MCF 10A (cell line): Measurements from ENCODE around the gene IL16. TPM values are rescaled to one million over a fixed set of nuclear protein-coding genes. Genes with fewer than 3 reads are reported as not detected.

ENCODE experiments used
- BruUV-seq: library from RNA; stranded (reverse); fragments of 400-500 nt; replicated peaks from 2 replicates; lab custom pipeline; 2021; lab: Mats Ljungman, UMichigan
- CTCF ChIA-PET: fragments of 300-600 bp; sonication (Branson Sonifier 250); formaldehyde crosslinking; extraction: SDS; loops from one replicate; lab custom pipeline; 2021; ENCODE audit warnings: antibody characterized with exemption, inconsistent platforms; lab: Yijun Ruan, JAX
- POLR2A ChIA-PET: fragments of 300-600, 350-650 bp; sonication (Branson Sonifier 250); formaldehyde crosslinking; extraction: SDS; loops from one replicate; lab custom pipeline; 2020; ENCODE audit warnings: antibody characterized with exemption, inconsistent platforms; lab: Yijun Ruan, JAX
- DNase-seq: peaks from one replicate; pipeline ENCODE4 v3.0.0-alpha.2; 2018; ENCODE audit not compliant: unreplicated experiment
- H3K27ac Mint-ChIP-seq: one replicate; pipeline ENCODE4 v1.8.0; 2022; ENCODE audit warnings: mild to moderate bottlenecking, low read depth, mixed read lengths; ENCODE audit not compliant: unreplicated experiment
- H3K27me3 Mint-ChIP-seq: one replicate; pipeline ENCODE4 v1.8.0; 2022; ENCODE audit warnings: mixed read lengths; ENCODE audit not compliant: insufficient read depth, unreplicated experiment
- H3K36me3 Mint-ChIP-seq: one replicate; pipeline ENCODE4 v1.8.0; 2022; ENCODE audit warnings: mild to moderate bottlenecking, moderate library complexity, mixed read lengths; ENCODE audit not compliant: insufficient read depth, unreplicated experiment
- H3K4me1 Mint-ChIP-seq: one replicate; pipeline ENCODE4 v1.8.0; 2022; ENCODE audit warnings: mixed read lengths; ENCODE audit not compliant: insufficient read depth, unreplicated experiment
- H3K4me3 Mint-ChIP-seq: one replicate; pipeline ENCODE4 v1.8.0; 2022; ENCODE audit warnings: mild to moderate bottlenecking, moderate library complexity, mixed read lengths; ENCODE audit not compliant: unreplicated experiment
- H3K9me3 Mint-ChIP-seq: one replicate; pipeline ENCODE4 v1.8.0; 2022; ENCODE audit warnings: mixed read lengths; ENCODE audit not compliant: unreplicated experiment
- CTCF ChIP-seq: fragments of 200-600 bp; IDR thresholded peaks from one replicate; pipeline ENCODE4 v1.8.0; 2022; ENCODE audit warnings: antibody characterized with exemption, mild to moderate bottlenecking; ENCODE audit not compliant: unreplicated experiment
- intact Hi-C: fragments of 100-400 bp; cut with micrococcal nuclease; formaldehyde crosslinking; loops from 2 replicates; pipeline ENCODE4 v1.14.1; 2022
- total RNA-seq: library from RNA; stranded (reverse); gene quantifications from 2 replicates; pipeline ENCODE4 v1.2.3, GENCODE V29; 2022

The IL16 gene
- total RNA-seq, 1 experiment from 2014 or later, result 0.72 TPM

GRCh38 chr15:81178365-81178764 lies 18.3 kb upstream of the IL16 start:
- no peak for DNase-seq
- no peak overlapping the region for H3K27ac Mint-ChIP-seq
- CTCF ChIA-PET, result interaction anchor here (0.6 to 1.4 kb wide), 5 partner anchors 11 to 222 kb away, joined by 3 to 4 read pairs (median 3); no protein-coding TSS in a partner anchor
- H3K4me3 Mint-ChIP-seq, result no peak overlapping the region
- H3K36me3 Mint-ChIP-seq, result no peaks in the 10 kb centered on the region
- H3K27me3 Mint-ChIP-seq, result no peaks in the 10 kb centered on the region
- TF ChIP-seq CTCF, result no peak
- POLR2A ChIA-PET, result no interaction called here
- H3K9me3 Mint-ChIP-seq, result no peaks in the 10 kb centered on the region
- H3K4me1 Mint-ChIP-seq, result no peaks in the 10 kb centered on the region
- BruUV-seq, result no TSS peak
- intact Hi-C loops, result no loop called here

GRCh38 chr15:81181220-81181619 lies 15.5 kb upstream of the IL16 start:
- Mint-ChIP-seq H3K27me3 (no peaks in the 10 kb centered on the region), H3K27ac (no peak overlapping the region), H3K4me3 (no peak overlapping the region), H3K4me1 (no peaks in the 10 kb centered on the region), H3K36me3 (no peaks in the 10 kb centered on the region), H3K9me3 (no peaks in the 10 kb centered on the region)
- TF ChIP-seq CTCF, result no peak
- intact Hi-C loops, result no loop called here
- POLR2A ChIA-PET, result no interaction called here
- no peak for DNase-seq
- no TSS peak for BruUV-seq
- CTCF ChIA-PET, result no interaction called here

- Mint-ChIP-seq H3K4me1 (no peaks in the 10 kb centered on the region), H3K36me3 (no peaks in the 10 kb centered on the region), H3K27me3 (no peaks in the 10 kb centered on the region), H3K27ac (no peak overlapping the region), H3K9me3 (no peaks in the 10 kb centered on the region), H3K4me3 (no peak overlapping the region)
- DNase-seq, result no peak
- CTCF ChIA-PET, result no interaction called here
- no TSS peak for BruUV-seq
- POLR2A ChIA-PET, result no interaction called here
- intact Hi-C loops, result no loop called here
- TF ChIP-seq CTCF, result no peak
These were observed 14.5 kb upstream of the IL16 start for GRCh38 chr15:81182031-81182755.

- no peaks in the 10 kb centered on the region for H3K36me3 Mint-ChIP-seq
- TF ChIP-seq CTCF, result no peak
- intact Hi-C loops, result no loop called here
These were observed 13.8 kb upstream of the IL16 start for GRCh38 chr15:81182756-81183438.

More at GRCh38 chr15:81182756-81183438, 13.8 kb upstream of the IL16 start:
- ChIA-PET CTCF (no interaction called here), POLR2A (no interaction called here)
- no peaks in the 10 kb centered on the region for H3K9me3 Mint-ChIP-seq
- BruUV-seq, result no TSS peak
- no peak overlapping the region for H3K27ac Mint-ChIP-seq
- H3K4me1 Mint-ChIP-seq, result no peaks in the 10 kb centered on the region
- H3K27me3 Mint-ChIP-seq, result no peaks in the 10 kb centered on the region
- no peak for DNase-seq
- no peak overlapping the region for H3K4me3 Mint-ChIP-seq
